ENCODE results near the gene SLC45A2. TPM values are rescaled to one million over a fixed set of nuclear protein-coding genes. Genes with fewer than 3 reads are reported as not detected.

The SLC45A2 gene, protein sequence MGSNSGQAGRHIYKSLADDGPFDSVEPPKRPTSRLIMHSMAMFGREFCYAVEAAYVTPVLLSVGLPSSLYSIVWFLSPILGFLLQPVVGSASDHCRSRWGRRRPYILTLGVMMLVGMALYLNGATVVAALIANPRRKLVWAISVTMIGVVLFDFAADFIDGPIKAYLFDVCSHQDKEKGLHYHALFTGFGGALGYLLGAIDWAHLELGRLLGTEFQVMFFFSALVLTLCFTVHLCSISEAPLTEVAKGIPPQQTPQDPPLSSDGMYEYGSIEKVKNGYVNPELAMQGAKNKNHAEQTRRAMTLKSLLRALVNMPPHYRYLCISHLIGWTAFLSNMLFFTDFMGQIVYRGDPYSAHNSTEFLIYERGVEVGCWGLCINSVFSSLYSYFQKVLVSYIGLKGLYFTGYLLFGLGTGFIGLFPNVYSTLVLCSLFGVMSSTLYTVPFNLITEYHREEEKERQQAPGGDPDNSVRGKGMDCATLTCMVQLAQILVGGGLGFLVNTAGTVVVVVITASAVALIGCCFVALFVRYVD
- total RNA-seq, result 6.4 TPM

DNA sequence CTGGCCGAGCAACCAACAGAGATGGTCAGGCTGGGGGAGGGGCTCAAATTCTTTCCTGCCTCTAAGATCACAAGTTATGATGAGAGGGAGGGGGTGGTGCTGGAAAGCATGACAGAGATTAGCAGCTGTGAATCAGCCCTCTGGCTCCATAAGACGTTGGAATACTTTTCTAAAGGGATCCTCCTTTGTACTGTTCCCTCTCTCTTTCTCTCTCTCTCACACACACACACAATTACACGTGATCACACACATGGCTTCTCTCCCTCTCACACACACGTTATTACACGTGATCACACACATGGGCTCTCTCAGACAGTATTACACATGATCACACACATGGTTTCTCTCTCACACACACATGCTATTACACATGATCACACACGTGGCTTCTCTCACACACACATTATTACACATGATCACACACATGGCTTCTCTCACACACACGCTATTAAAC lies at the start of gene SLC45A2:
TSS of gene SLC45A2 (minus strand) at position 23 of the 454 bp plus-strand sequence. CDS start 110 bp downstream, outside the sequence.

DNA sequence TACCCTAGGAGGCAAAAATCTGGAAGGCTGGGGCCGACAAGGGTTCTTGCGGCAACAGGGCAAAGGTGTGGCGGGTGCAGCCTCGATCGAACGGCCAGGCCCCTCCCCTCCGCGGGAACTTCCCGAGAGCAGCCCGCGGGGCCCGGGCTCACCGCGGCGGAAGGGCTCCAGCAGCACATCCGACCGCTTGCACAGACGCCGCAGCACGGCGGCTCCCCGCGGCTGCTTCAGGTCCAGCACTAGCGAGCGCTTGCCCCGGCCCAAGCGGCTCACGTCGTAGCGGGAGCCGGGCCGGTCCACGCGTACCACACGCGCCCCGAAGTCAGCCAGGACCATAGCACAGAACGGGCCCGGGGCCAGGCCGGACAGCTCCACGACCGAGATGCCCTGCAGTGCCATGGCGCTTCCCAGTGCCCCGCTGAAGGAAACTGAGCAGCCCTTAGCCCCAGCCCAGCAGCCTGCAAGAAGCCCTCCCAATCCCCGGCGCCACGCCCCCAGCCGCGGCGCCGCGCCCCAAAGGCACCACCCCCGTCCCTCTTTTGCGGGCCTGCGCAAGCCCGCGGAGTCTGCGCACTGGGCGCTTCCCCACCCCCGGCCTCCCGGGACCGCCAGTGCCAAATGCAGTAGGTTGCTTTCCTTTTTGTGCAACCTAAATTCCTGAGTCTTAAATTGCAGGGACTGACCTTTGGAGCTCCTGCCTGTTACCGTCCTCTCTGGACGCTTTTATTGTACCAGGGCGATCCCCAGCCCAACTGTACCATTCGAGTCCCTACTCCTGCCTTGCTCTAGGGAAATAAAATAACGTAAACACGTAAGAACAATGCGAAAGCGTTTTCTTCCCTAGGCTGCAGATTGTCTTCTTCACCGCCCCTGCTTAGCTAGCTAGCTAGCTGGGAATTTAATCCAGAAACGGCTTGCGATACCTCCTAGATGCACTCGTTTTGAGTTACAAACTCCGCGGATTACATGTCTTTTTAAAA lies 23.4 kb upstream of the SLC45A2 start, which contains the start of gene AMACR:
TSS of gene AMACR (minus strand) at position 430 of the 980 bp plus-strand sequence. CDS start at position 399, 31 bp downstream.

GRCh38 chr5:33936381-33937016 lies 48.0 kb downstream of the SLC45A2 start, which contains the start of gene RXFP3:
Gene RXFP3, plus strand, starts transcription at chr5:33936386. Its CDS starts 355 bp downstream, at chr5:33936741.

Other genes with a start within 250 kb of the SLC45A2 start
- 28.0 TPM for gene ADAMTS12, start 92.7 kb downstream of the SLC45A2 start, total RNA-seq
- 0.27 TPM for gene RXFP3, start 48.3 kb downstream of the SLC45A2 start, total RNA-seq
- 16.7 TPM for gene AMACR, start 23.4 kb upstream of the SLC45A2 start, total RNA-seq
- gene C1QTNF3, start 58.5 kb upstream of the SLC45A2 start, total RNA-seq, result 65.3 TPM

All from camera-type eye (tissue), 1 donor.